Thyroid gland (tissue), 4 donors: Measurements from ENCODE around the gene CHMP4B.

ENCODE experiments used
- POLR2A ChIP-seq, 2 donors: fragments of 450-650 bp; IDR thresholded peaks; one replicate each; pipeline ENCODE4 v1.6.1; 2017; ENCODE audit warnings: antibody characterized with exemption in 2 of 2, mild to moderate bottlenecking in 2 of 2, moderate library complexity in 1 of 2
- TF ChIP-seq, protein P1 (sequence below), 6 experiments: fragments of 200-600 bp in 3 of 6; fragments of 450-650 bp in 3 of 6; sonication (generic) in 3 of 6; IDR thresholded peaks; one replicate each; pipeline ENCODE4 v1.5.1; 2016 to 2019; ENCODE audit warnings: antibody characterized with exemption in 6 of 6, mild to moderate bottlenecking in 2 of 6, inconsistent platforms in 1 of 6, moderate library complexity in 1 of 6

GRCh38 chr20:33789109-33789857, 21.9 kb upstream of the CHMP4B start:
- TF ChIP-seq, protein P1, sequence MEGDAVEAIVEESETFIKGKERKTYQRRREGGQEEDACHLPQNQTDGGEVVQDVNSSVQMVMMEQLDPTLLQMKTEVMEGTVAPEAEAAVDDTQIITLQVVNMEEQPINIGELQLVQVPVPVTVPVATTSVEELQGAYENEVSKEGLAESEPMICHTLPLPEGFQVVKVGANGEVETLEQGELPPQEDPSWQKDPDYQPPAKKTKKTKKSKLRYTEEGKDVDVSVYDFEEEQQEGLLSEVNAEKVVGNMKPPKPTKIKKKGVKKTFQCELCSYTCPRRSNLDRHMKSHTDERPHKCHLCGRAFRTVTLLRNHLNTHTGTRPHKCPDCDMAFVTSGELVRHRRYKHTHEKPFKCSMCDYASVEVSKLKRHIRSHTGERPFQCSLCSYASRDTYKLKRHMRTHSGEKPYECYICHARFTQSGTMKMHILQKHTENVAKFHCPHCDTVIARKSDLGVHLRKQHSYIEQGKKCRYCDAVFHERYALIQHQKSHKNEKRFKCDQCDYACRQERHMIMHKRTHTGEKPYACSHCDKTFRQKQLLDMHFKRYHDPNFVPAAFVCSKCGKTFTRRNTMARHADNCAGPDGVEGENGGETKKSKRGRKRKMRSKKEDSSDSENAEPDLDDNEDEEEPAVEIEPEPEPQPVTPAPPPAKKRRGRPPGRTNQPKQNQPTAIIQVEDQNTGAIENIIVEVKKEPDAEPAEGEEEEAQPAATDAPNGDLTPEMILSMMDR (IDR thresholded peaks at IDR 0.05): no peak
- no peak for TF ChIP-seq POLR2A (IDR thresholded peaks at IDR 0.05)
